H1 (cell line): ENCODE results near the gene MAJIN. TPM values are rescaled to one million over a fixed set of nuclear protein-coding genes. Genes with fewer than 3 reads are reported as not detected.

Source experiments
- CTCF ChIA-PET: fragments of 300-600 bp; sonication (Branson Sonifier 250); formaldehyde crosslinking; loops from one replicate; lab custom pipeline; 2021; ENCODE audit not compliant: partially characterized antibody; lab: Charles Lee
- POLR2A ChIA-PET: fragments of 300-600 bp; sonication (Branson Sonifier 250); formaldehyde crosslinking; loops from one replicate; lab custom pipeline; 2021; ENCODE audit warnings: inconsistent platforms; ENCODE audit not compliant: partially characterized antibody; lab: Charles Lee
- DNase-seq, 2 experiments: peaks; one replicate each; pipeline versions ENCODE4 v3.0.0 to v3.0.0-alpha.2; 2010 to 2022; ENCODE audit warnings: low spot score in 2 of 2, low read depth in 1 of 2, mixed read lengths in 1 of 2
- FAIRE-seq: peaks from 2 replicates; lab custom pipeline; 2011; peaks lifted over from hg19 to GRCh38; lab: Jason Lieb, UNC
- H2AFZ ChIP-seq: 2 replicates; pipeline ENCODE4 v1.8.1; 2012; ENCODE audit warnings: low read length, inconsistent platforms
- H2AK5ac ChIP-seq: 2 replicates; pipeline ENCODE4 v1.6.1; 2013; ENCODE audit warnings: low read depth, low read length
- H2BK120ac ChIP-seq: replicated peaks from 2 replicates; pipeline ENCODE3; 2013; ENCODE audit warnings: low read depth, low read length, inconsistent platforms
- H2BK12ac ChIP-seq: 2 replicates; pipeline ENCODE4 v1.6.1; 2013; ENCODE audit warnings: low read depth, low read length
- H2BK15ac ChIP-seq: 2 replicates; pipeline ENCODE4 v1.6.1; 2013; ENCODE audit warnings: low read length
- H2BK20ac ChIP-seq: 2 replicates; pipeline ENCODE4 v1.6.1; 2013; ENCODE audit warnings: low read length
- H2BK5ac ChIP-seq: 2 replicates; pipeline ENCODE4 v1.6.1; 2013; ENCODE audit warnings: low read depth, low read length
- H3K14ac ChIP-seq: 2 replicates; pipeline ENCODE4 v1.6.1; 2013; ENCODE audit warnings: inconsistent platforms; ENCODE audit not compliant: insufficient read length
- H3K18ac ChIP-seq: 2 replicates; pipeline ENCODE4 v1.6.1; 2013; ENCODE audit warnings: low read length; ENCODE audit errors: extremely low read depth
- H3K23ac ChIP-seq: 2 replicates; pipeline ENCODE4 v1.6.1; 2013; ENCODE audit warnings: inconsistent platforms; ENCODE audit not compliant: insufficient read length
- H3K23me2 ChIP-seq: 2 replicates; pipeline ENCODE4 v1.6.1; 2013; ENCODE audit warnings: low read depth, low read length
- H3K27ac ChIP-seq: 2 replicates; pipeline ENCODE4 v1.6.1; 2011; ENCODE audit warnings: low read depth, low read length, inconsistent platforms
- H3K27me3 ChIP-seq, 4 experiments: replicated peaks in 1 of 4; 1 replicate in 1 of 4; 2 replicates in 3 of 4; pipeline versions ENCODE4 v1.6.1 to v1.8.1; 2011 to 2013; ENCODE audit warnings: low read length in 3 of 4, mild to moderate bottlenecking in 3 of 4, inconsistent platforms in 2 of 4, mixed read lengths in 2 of 4, moderate library complexity in 1 of 4; ENCODE audit not compliant: control insufficient read depth in 3 of 4, insufficient read depth in 3 of 4; ENCODE audit errors: extremely low read depth in 1 of 4
- H3K36me3 ChIP-seq, 4 experiments: 2 replicates each; pipeline versions ENCODE4 v1.6.1 to v1.8.1; 2011 to 2013; ENCODE audit warnings: mild to moderate bottlenecking in 4 of 4, low read length in 3 of 4, moderate library complexity in 2 of 4, control low read depth in 1 of 4, inconsistent platforms in 1 of 4; ENCODE audit not compliant: insufficient read depth in 4 of 4, control insufficient read depth in 2 of 4
- H3K4ac ChIP-seq: replicated peaks from 2 replicates; pipeline ENCODE3; 2013; ENCODE audit warnings: low read length, low read depth, mixed read lengths, inconsistent platforms; ENCODE audit not compliant: insufficient read length
- H3K4me1 ChIP-seq, 4 experiments: replicated peaks in 1 of 4; 1 replicate in 1 of 4; 2 replicates in 3 of 4; pipeline versions ENCODE4 v1.6.1 to v1.8.1; 2011 to 2013; ENCODE audit warnings: low read length in 3 of 4, inconsistent platforms in 2 of 4, mixed read lengths in 1 of 4; ENCODE audit not compliant: insufficient read depth in 4 of 4, control insufficient read depth in 3 of 4
- H3K4me2 ChIP-seq, 2 experiments: 2 replicates each; pipeline versions ENCODE4 v1.6.1 to v1.8.1; 2011 to 2013; ENCODE audit warnings: low read depth in 2 of 2, low read length in 2 of 2, control low read depth in 1 of 2, inconsistent platforms in 1 of 2, mild to moderate bottlenecking in 1 of 2; ENCODE audit not compliant: insufficient read depth in 1 of 2
- H3K4me3 ChIP-seq, 4 experiments: fragments of 200-600, 300-600 bp in 1 of 4; sonication (generic), shearing (Covaris generic), sonication (Bioruptor Twin) in 1 of 4; 2 replicates each; pipeline versions ENCODE4 v1.5.1 to v1.8.1; 2011 to 2016; ENCODE audit warnings: low read length in 4 of 4, low read depth in 3 of 4, control low read depth in 2 of 4, inconsistent platforms in 2 of 4, mild to moderate bottlenecking in 2 of 4, mixed read lengths in 1 of 4, moderate library complexity in 1 of 4; ENCODE audit not compliant: insufficient read depth in 2 of 4; ENCODE audit errors: extremely low read depth in 1 of 4
- H3K56ac ChIP-seq: replicated peaks from 2 replicates; pipeline ENCODE3; 2013; ENCODE audit warnings: low read depth, mild to moderate bottlenecking, mixed read lengths, low read length, inconsistent platforms; ENCODE audit not compliant: insufficient read length
- H3K79me1 ChIP-seq: 2 replicates; pipeline ENCODE4 v1.6.1; 2013; ENCODE audit warnings: low read depth, low read length, control low read depth
- H3K79me2 ChIP-seq, 2 experiments: 2 replicates each; pipeline versions ENCODE4 v1.6.1 to v1.8.1; 2012 to 2013; ENCODE audit warnings: low read length in 2 of 2, mild to moderate bottlenecking in 2 of 2, inconsistent platforms in 1 of 2; ENCODE audit not compliant: insufficient read depth in 2 of 2, control insufficient read depth in 1 of 2
- H3K9ac ChIP-seq, 4 experiments: replicated peaks in 1 of 4; 1 replicate in 1 of 4; 2 replicates in 3 of 4; pipeline versions ENCODE4 v1.6.1 to v1.8.1; 2011 to 2013; ENCODE audit warnings: low read depth in 3 of 4, low read length in 3 of 4, control low read depth in 2 of 4, mild to moderate bottlenecking in 2 of 4, moderate library complexity in 2 of 4, inconsistent platforms in 1 of 4; ENCODE audit errors: extremely low read depth in 1 of 4
- H3K9me3 ChIP-seq, 2 experiments: 2 replicates each; pipeline versions ENCODE4 v1.6.1 to v1.8.1; 2012 to 2013; ENCODE audit warnings: mild to moderate bottlenecking in 2 of 2, moderate library complexity in 2 of 2, control low read depth in 1 of 2, inconsistent platforms in 1 of 2, low read depth in 1 of 2, low read length in 1 of 2, mixed read lengths in 1 of 2; ENCODE audit not compliant: insufficient read depth in 2 of 2
- H4K20me1 ChIP-seq, 2 experiments: replicated peaks in 1 of 2; 2 replicates each; pipeline versions ENCODE3 to v1.8.1; 2011 to 2013; ENCODE audit warnings: inconsistent platforms in 2 of 2, low read length in 2 of 2, mild to moderate bottlenecking in 1 of 2; ENCODE audit not compliant: insufficient read depth in 2 of 2, control insufficient read depth in 1 of 2
- H4K5ac ChIP-seq: 2 replicates; pipeline ENCODE4 v1.6.1; 2013; ENCODE audit warnings: low read length, low read depth, mixed read lengths, inconsistent platforms; ENCODE audit not compliant: insufficient read length
- H4K8ac ChIP-seq: 2 replicates; pipeline ENCODE4 v1.8.0; 2013; ENCODE audit warnings: mild to moderate bottlenecking, moderate library complexity, low read length, inconsistent platforms; ENCODE audit not compliant: insufficient read depth; ENCODE audit errors: extremely low read depth
- H4K91ac ChIP-seq: replicated peaks from 2 replicates; pipeline ENCODE3; 2013; ENCODE audit warnings: low read length, mixed read lengths, inconsistent platforms; ENCODE audit not compliant: insufficient read length
- CEBPB ChIP-seq: IDR thresholded peaks from 2 replicates; pipeline ENCODE4 v1.6.1; 2012; ENCODE audit warnings: low read depth, low read length
- SP4 ChIP-seq: IDR thresholded peaks from 2 replicates; pipeline ENCODE4 v1.6.1; 2012; ENCODE audit warnings: low read length, inconsistent platforms
- WGBS, 2 experiments: shearing (Covaris generic) in 1 of 2; methylation state at CpG; one replicate each; pipeline versions ENCODE4 v1.1.6 to v1.1.7; 2013 to 2015; ENCODE audit warnings: low lambda C conversion rate in 2 of 2, mixed read lengths in 2 of 2, inconsistent platforms in 1 of 2, low coverage in 1 of 2, missing lambda C conversion rate in 1 of 2; ENCODE audit not compliant: insufficient replicate concordance in 2 of 2, insufficient coverage in 1 of 2, insufficient read length in 1 of 2; ENCODE audit errors: extremely low coverage in 1 of 2, missing lambda C conversion rate in 1 of 2; 5-methylcytosine and 5-hydroxymethylcytosine counted together
- polyA plus RNA-seq, 7 experiments: library from polyadenylated mRNA; depleted of rRNA in 3 of 7; stranded (reverse) in 5 of 7; unstranded in 2 of 7; fragments of >200 nt in 5 of 7; fragments of 200-250 nt in 2 of 7; gene quantifications; 1 replicate in 5 of 7; 2 replicates in 1 of 7; 4 replicates in 1 of 7; pipeline versions ENCODE4 v1.2.1 to v1.2.3, GENCODE V29; 2011 to 2013; ENCODE audit warnings: missing spikeins in 2 of 7, mixed read lengths in 2 of 7
- total RNA-seq: library from RNA; stranded (reverse); fragmentation: NEBNext Ultra II Directional; extraction: Animal tissue kit (Norgen Biotek cat#: 25700); gene quantifications from 2 replicates; pipeline ENCODE4 v1.2.1, GENCODE V29; 2021
- TF ChIP-seq, protein P1 (sequence below): IDR thresholded peaks from 2 replicates; pipeline ENCODE4 v1.6.1; 2011; ENCODE audit warnings: low read depth, mild to moderate bottlenecking, low read length; ENCODE audit not compliant: insufficient read depth

MAJIN gene
- total and polyA plus RNA-seq, 2 of the 8 experiments (the other 6 are each of a cell fraction or from before 2014, with no cell fraction given): not detected

DNA sequence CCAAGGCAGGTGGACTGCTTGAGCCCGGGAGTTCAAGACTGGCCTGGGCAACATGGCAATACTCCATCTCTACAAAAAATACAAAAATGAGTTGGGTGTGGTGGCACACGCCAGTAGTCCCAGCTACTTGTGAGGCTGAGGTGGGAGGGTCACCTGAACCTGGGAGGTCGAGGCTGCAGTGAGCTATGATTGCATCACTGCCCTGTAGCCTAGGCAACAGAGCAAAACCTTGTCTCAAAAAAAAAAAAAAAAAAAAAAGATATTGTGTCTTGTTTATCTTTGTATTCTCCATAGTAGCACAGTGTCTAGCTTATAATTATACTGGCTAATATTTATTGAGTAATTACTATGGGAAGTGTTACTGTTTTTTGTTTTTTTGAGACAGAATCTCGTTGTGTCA is 20.4 kb downstream of the MAJIN start:
- no peaks in the 10 kb centered on the region for H3K36me3 ChIP-seq
- no peak overlapping the region for H2BK20ac ChIP-seq
- H4K5ac ChIP-seq: no peak overlapping the region
- H3K9ac ChIP-seq: no peak overlapping the region
- ChIA-PET POLR2A (interaction anchor here (0.9 kb wide), 1 partner anchor 161 kb away, joined by 5 read pairs; no protein-coding TSS in a partner anchor), CTCF (interaction anchor here (0.6 to 1.4 kb wide), 3 partner anchors 16 to 419 kb away, joined by 3 to 5 read pairs (median 5); partner anchors contain the start of gene GPHA2)
- no peak overlapping the region for H2BK15ac ChIP-seq
- no peaks in the 10 kb centered on the region for H3K79me2 ChIP-seq
- H3K56ac ChIP-seq: no peak overlapping the region
- H4K20me1 ChIP-seq: no peaks in the 10 kb centered on the region
- TF ChIP-seq SP4: no peak
- peak; percentile 73 for TF ChIP-seq CEBPB
- TF ChIP-seq, protein P1, sequence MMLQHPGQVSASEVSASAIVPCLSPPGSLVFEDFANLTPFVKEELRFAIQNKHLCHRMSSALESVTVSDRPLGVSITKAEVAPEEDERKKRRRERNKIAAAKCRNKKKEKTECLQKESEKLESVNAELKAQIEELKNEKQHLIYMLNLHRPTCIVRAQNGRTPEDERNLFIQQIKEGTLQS: 0 out of 2 replicates have a peak, but pooled peaks have one; percentile 15
- no peaks in the 10 kb centered on the region for H3K9me3 ChIP-seq
- no peak overlapping the region for H3K4me3 ChIP-seq
- no peak overlapping the region for H3K23ac ChIP-seq
- H2BK120ac ChIP-seq: no peak overlapping the region
- no peak overlapping the region for H2AK5ac ChIP-seq
- H3K18ac ChIP-seq: no peak overlapping the region
- WGBS, 2 experiments: 78% methylated on average over 4 of the region's 4 CpGs; no CpG with 5 or more reads in 1 of the 2 experiments
- H2AFZ ChIP-seq: no peak overlapping the region
- no peak for DNase-seq
- H4K91ac ChIP-seq: no peak overlapping the region
- H3K4me2 ChIP-seq: no peak overlapping the region
- H4K8ac ChIP-seq: no peak overlapping the region
- no peaks in the 10 kb centered on the region for H3K4me1 ChIP-seq
- H3K14ac ChIP-seq: no peak overlapping the region
- no peak for FAIRE-seq
- H3K23me2 ChIP-seq: no peaks in the 10 kb centered on the region
- no peak overlapping the region for H3K4ac ChIP-seq
- H3K27me3 ChIP-seq: no peaks in the 10 kb centered on the region
- no peak overlapping the region for H2BK12ac ChIP-seq
- no peak overlapping the region for H2BK5ac ChIP-seq
- H3K79me1 ChIP-seq: no peaks in the 10 kb centered on the region
- no peak overlapping the region for H3K27ac ChIP-seq
